ENCODE results near the gene DDX20.

DNA sequence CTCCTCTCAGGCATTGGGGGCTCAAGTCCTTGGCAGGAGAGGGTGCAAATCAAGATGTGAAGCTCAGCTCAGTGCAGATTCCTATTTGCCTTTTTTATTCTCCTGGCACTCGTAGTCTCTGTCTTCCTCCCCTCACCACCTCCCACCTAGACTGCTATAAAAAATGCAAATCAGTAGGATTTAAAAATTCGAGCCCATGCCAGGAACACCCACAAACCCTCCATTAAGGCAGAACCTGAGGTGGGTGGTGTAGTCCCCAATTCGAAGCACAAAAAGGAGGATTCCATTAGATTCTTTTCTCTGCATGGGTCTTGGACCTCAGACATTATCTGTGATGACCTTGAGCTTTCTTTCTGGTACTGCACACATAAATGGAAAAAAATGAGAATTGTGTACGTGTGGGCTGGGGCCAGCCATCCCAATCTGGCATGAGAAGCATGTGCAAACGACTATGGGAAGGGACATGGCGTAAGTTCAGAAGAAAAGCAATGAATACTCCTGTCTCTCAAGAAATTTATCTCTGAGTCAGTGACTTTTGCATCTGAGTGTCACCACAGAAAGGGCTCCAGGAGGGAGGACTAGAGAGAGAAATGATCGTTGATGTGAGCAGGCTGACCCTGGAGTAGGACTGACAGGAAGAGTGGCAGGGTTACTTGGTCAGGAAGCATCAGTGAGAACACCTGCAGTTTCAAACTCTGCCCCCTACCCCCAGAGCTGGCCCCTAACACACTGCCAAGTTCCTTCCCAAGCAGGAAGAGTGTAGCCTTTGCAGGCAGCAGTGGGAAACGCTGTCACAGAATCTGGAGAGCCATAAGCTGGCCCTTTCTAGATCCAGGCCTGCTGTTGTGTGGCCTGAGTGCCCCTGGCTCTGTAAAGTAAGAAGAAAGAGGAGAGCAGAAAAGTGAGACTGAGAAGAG is 18.2 kb upstream of the DDX20 start:
- TF ChIP-seq POLR2AphosphoS5 (IDR thresholded peaks at IDR 0.05) (no peak), POLR2A (IDR thresholded peaks at IDR 0.05) (no peak), EP300 (IDR thresholded peaks at IDR 0.05) (no peak)
- TF ChIP-seq, protein P1, sequence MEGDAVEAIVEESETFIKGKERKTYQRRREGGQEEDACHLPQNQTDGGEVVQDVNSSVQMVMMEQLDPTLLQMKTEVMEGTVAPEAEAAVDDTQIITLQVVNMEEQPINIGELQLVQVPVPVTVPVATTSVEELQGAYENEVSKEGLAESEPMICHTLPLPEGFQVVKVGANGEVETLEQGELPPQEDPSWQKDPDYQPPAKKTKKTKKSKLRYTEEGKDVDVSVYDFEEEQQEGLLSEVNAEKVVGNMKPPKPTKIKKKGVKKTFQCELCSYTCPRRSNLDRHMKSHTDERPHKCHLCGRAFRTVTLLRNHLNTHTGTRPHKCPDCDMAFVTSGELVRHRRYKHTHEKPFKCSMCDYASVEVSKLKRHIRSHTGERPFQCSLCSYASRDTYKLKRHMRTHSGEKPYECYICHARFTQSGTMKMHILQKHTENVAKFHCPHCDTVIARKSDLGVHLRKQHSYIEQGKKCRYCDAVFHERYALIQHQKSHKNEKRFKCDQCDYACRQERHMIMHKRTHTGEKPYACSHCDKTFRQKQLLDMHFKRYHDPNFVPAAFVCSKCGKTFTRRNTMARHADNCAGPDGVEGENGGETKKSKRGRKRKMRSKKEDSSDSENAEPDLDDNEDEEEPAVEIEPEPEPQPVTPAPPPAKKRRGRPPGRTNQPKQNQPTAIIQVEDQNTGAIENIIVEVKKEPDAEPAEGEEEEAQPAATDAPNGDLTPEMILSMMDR (IDR thresholded peaks at IDR 0.05): no peak
